AG04450 (cell line): ENCODE data around the gene DLX5. TPM values are rescaled to one million over a fixed set of nuclear protein-coding genes. Genes with fewer than 3 reads are reported as not detected.

Experiments used
- CTCF ChIA-PET: fragments of 300-600, 350-600 bp; formaldehyde crosslinking; extraction: SDS; loops from one replicate; lab custom pipeline; 2022; ENCODE audit warnings: antibody characterized with exemption, inconsistent platforms; lab: Charles Lee
- POLR2A ChIA-PET: fragments of 350-600 bp; formaldehyde crosslinking; extraction: SDS; loops from one replicate; lab custom pipeline; 2021; ENCODE audit warnings: antibody characterized with exemption, inconsistent platforms; lab: Yijun Ruan, JAX
- DNase-seq: peaks from one replicate; pipeline ENCODE4 v3.0.0-alpha.2; 2011; ENCODE audit warnings: low read depth, low spot score
- H3K27ac ChIP-seq: one replicate; pipeline ENCODE4 v1.5.1; 2012; ENCODE audit warnings: low read depth, low read length, control low read depth
- H3K27me3 ChIP-seq: one replicate; pipeline ENCODE4 v1.6.0; 2012; ENCODE audit warnings: low read length; ENCODE audit not compliant: control insufficient read depth, insufficient read depth
- H3K4me3 ChIP-seq: 2 replicates; pipeline ENCODE4 v1.5.1; 2011; ENCODE audit warnings: mild to moderate bottlenecking, low read depth, low read length, control low read depth
- H3K9me3 ChIP-seq: 2 replicates; pipeline ENCODE4 v1.5.1; 2012; ENCODE audit warnings: low read length; ENCODE audit not compliant: control insufficient read depth, insufficient read depth
- CTCF ChIP-seq: IDR thresholded peaks from 2 replicates; pipeline ENCODE4 v1.5.1; 2011; ENCODE audit warnings: low read depth, low read length, control low read depth, inconsistent platforms
- polyA plus RNA-seq: library from polyadenylated mRNA; depleted of rRNA; stranded (reverse); fragments of >200 nt; gene quantifications from 2 replicates; pipeline ENCODE4 v1.2.3, GENCODE V29; 2011

Gene DLX5
- polyA plus RNA-seq, 1 experiment: not detected

GRCh38 chr7:97025983-97026714, 1.5 kb upstream of the DLX5 start:
- Histone ChIP-seq H3K4me3 (no peak overlapping the region), H3K27me3 (peaks cover 62% of the 10 kb centered on the region), H3K9me3 (peaks cover 10% of the 10 kb centered on the region), H3K27ac (no peak overlapping the region)
- DNase-seq: no peak
- ChIA-PET POLR2A (interaction anchor here (0.6 kb wide), 1 partner anchor 22 kb away, joined by 7 read pairs; no protein-coding TSS in a partner anchor), CTCF (interaction anchor here (0.6 to 6.2 kb wide), 5 partner anchors 13 to 1520 kb away, joined by 3 to 156 read pairs (median 6); no protein-coding TSS in a partner anchor)
- no peak for TF ChIP-seq CTCF

- Histone ChIP-seq H3K9me3 (peaks cover 15% of the 10 kb centered on the region), H3K27ac (no peak overlapping the region), H3K27me3 (peaks cover 72% of the 10 kb centered on the region), H3K4me3 (no peak overlapping the region)
- CTCF ChIA-PET: interaction anchor here (6.2 kb wide), 1 partner anchor 1109 kb away, joined by 156 read pairs; no protein-coding TSS in a partner anchor
- no peak for TF ChIP-seq CTCF
- POLR2A ChIA-PET: no interaction called here
- no peak for DNase-seq
Measured at GRCh38 chr7:97025130-97025499, 484 bp upstream of the DLX5 start.

GRCh38 chr7:97022491-97023306, 1.9 kb downstream of the DLX5 start:
- H3K9me3 ChIP-seq: peaks cover 15% of the 10 kb centered on the region
- CTCF ChIA-PET: no interaction called here
- DNase-seq: no peak
- H3K27ac ChIP-seq: no peak overlapping the region
- H3K4me3 ChIP-seq: no peak overlapping the region
- POLR2A ChIA-PET: no interaction called here
- TF ChIP-seq CTCF: no peak
- peaks cover 90% of the 10 kb centered on the region for H3K27me3 ChIP-seq

GRCh38 chr7:97021747-97022490, 2.7 kb downstream of the DLX5 start:
- peaks cover 15% of the 10 kb centered on the region for H3K9me3 ChIP-seq
- H3K27ac ChIP-seq: no peak overlapping the region
- POLR2A ChIA-PET: no interaction called here
- no peak overlapping the region for H3K4me3 ChIP-seq
- CTCF ChIA-PET: no interaction called here
- no peak for TF ChIP-seq CTCF
- no peak for DNase-seq
- peaks cover 94% of the 10 kb centered on the region for H3K27me3 ChIP-seq
